GM19035 (cell line): Measurements from ENCODE around the gene GYG1.
"Not testable (repeated sequence)": the region's sequence is repeated elsewhere in the genome, so short reads cannot be mapped to it uniquely, and the experiment has no call there.

Source experiments
- ATAC-seq: cut with Tn5 transposase; IDR thresholded peaks from one replicate; pipeline ENCODE4 v1.9.1; 2021; ENCODE audit not compliant: unreplicated experiment

GYG1 gene

GRCh38 chr3:148981273-148981672, 10.1 kb upstream of the GYG1 start:
- ATAC-seq = no peak

- not testable (repeated sequence) for ATAC-seq
Observed at GRCh38 chr3:148987551-148987950, 3.8 kb upstream of the GYG1 start.

- ATAC-seq = no peak
Observed at GRCh38 chr3:148990236-148990635, 1.1 kb upstream of the GYG1 start.

GRCh38 chr3:148992027-148992634, 791 bp downstream of the GYG1 start:
- peak; percentile 30 for ATAC-seq

- ATAC-seq = no peak
Observed at GRCh38 chr3:148992635-148993255, 1.4 kb downstream of the GYG1 start.

GRCh38 chr3:148997623-148998022, 6.3 kb downstream of the GYG1 start:
- ATAC-seq = no peak

GRCh38 chr3:148998297-148998696, 7.0 kb downstream of the GYG1 start:
- no peak for ATAC-seq

- ATAC-seq = peak; percentile 35
Observed at GRCh38 chr3:148998715-148999423, 7.5 kb downstream of the GYG1 start.

GRCh38 chr3:148999806-149000205, 8.5 kb downstream of the GYG1 start:
- ATAC-seq = peak; percentile 51

- no peak for ATAC-seq
Observed at GRCh38 chr3:149000206-149000745, 8.9 kb downstream of the GYG1 start.

- no peak for ATAC-seq
Observed at GRCh38 chr3:149001727-149002126, 10.4 kb downstream of the GYG1 start.

GRCh38 chr3:149003653-149004305, 12.4 kb downstream of the GYG1 start:
- peak; percentile 66 for ATAC-seq

GRCh38 chr3:149004622-149005021, 13.3 kb downstream of the GYG1 start:
- ATAC-seq = no peak

- ATAC-seq = no peak
Observed at GRCh38 chr3:149005416-149005815, 14.1 kb downstream of the GYG1 start.

- ATAC-seq = no peak
Observed at GRCh38 chr3:149007567-149008257, 16.4 kb downstream of the GYG1 start.

GRCh38 chr3:149009732-149010131, 18.4 kb downstream of the GYG1 start:
- ATAC-seq = peak; percentile 81

- no peak for ATAC-seq
Observed at GRCh38 chr3:149010504-149010951, 19.2 kb downstream of the GYG1 start.

GRCh38 chr3:149010966-149011365, 19.6 kb downstream of the GYG1 start:
- ATAC-seq = no peak

GRCh38 chr3:149011676-149012075, 20.3 kb downstream of the GYG1 start:
- ATAC-seq = no peak

GRCh38 chr3:149013726-149014125, 22.4 kb downstream of the GYG1 start:
- ATAC-seq = no peak

- no peak for ATAC-seq
Observed at GRCh38 chr3:149015393-149015792, 24.1 kb downstream of the GYG1 start.
